Psoas muscle (tissue), 8 donors: ENCODE results near the gene PXYLP1. TPM values are rescaled to one million over a fixed set of nuclear protein-coding genes. Genes with fewer than 3 reads are reported as not detected.

Source experiments
- ATAC-seq, 4 donors: fragments of 200-7000 bp; cut with Tn5 transposase; one replicate each; pipeline ENCODE4 v1.9.1; 2020; ENCODE audit warnings: moderate library complexity in 3 of 4, mild to moderate bottlenecking in 2 of 4
- DNase-seq, 2 donors: peaks; one replicate each; pipeline ENCODE4 v3.0.0-alpha.2; 2020
- H3K27ac ChIP-seq: fragments of 200-600 bp; one replicate; pipeline ENCODE4 v1.8.0; 2022
- H3K27me3 ChIP-seq, 3 donors: fragments of 200-600 bp in 1 of 3; one replicate each; pipeline versions ENCODE4 v1.6.1 to v1.8.0; 2013 to 2022; ENCODE audit warnings: low read length in 2 of 3, mild to moderate bottlenecking in 2 of 3, moderate library complexity in 1 of 3; ENCODE audit not compliant: insufficient read depth in 3 of 3
- H3K36me3 ChIP-seq, 2 donors: fragments of 200-600 bp in 1 of 2; one replicate each; pipeline versions ENCODE4 v1.6.1 to v1.8.0; 2013 to 2022; ENCODE audit warnings: low read depth in 1 of 2, mild to moderate bottlenecking in 1 of 2, moderate library complexity in 1 of 2; ENCODE audit not compliant: insufficient read depth in 1 of 2
- H3K4me1 ChIP-seq: fragments of 200-600 bp; one replicate; pipeline ENCODE4 v1.8.0; 2022
- H3K4me3 ChIP-seq: fragments of 200-600 bp; one replicate; pipeline ENCODE4 v1.8.0; 2022; ENCODE audit warnings: mild to moderate bottlenecking
- H3K9me3 ChIP-seq: fragments of 200-600 bp; one replicate; pipeline ENCODE4 v1.8.0; 2022
- WGBS, 3 donors: extraction: QIAGEN DNeasy Blood & Tissue Kit; methylation state at CpG; one replicate each; pipeline versions ENCODE4 v1.1.6 to v1.1.7; 2013; 5-methylcytosine and 5-hydroxymethylcytosine counted together
- intact Hi-C, 2 donors: fragments of 100-400 bp; cut with DNase I; formaldehyde crosslinking; loops; one replicate each; pipeline versions ENCODE4 v1.11.0 to v1.14.2; 2022
- polyA plus RNA-seq, 3 donors: library from polyadenylated mRNA; stranded (reverse); fragments of 200-250 nt; gene quantifications; one replicate each; pipeline ENCODE4 v1.2.3, GENCODE V29; 2013
- total RNA-seq, 4 donors: library from RNA; stranded (reverse); fragmentation: NEBNext Ultra II Directional in 2 of 4; extraction: Animal tissue kit (Norgen Biotek cat#: 25700) in 2 of 4; gene quantifications; one replicate each; pipeline versions ENCODE4 v1.2.1 to v1.2.4, GENCODE V29; 2021 to 2023
- TF ChIP-seq, protein P1 (sequence below): fragments of 200-600 bp; IDR thresholded peaks from one replicate; pipeline ENCODE4 v1.8.0; 2022; ENCODE audit warnings: antibody characterized with exemption
- donor health status: healthy with polysubstance abuse.
- donor health status: DM: no; HTN: no; CAD: no; lungs with moderate emphysema.
- donor health status: Bipolar disorder and iron deficiency.
- donor health status: healthy.
- donor health status: DM: yes; HTN: yes; CAD: no.
- donor health status: DM: no; HTN: no; CAD: no.
- donor health status: DM: no; HTN: no; CAD: no.
- donor health status: DM: yes; HTN: yes; CAD: no.

PXYLP1 gene
- total and polyA plus RNA-seq, 7 donors, result 0.83 to 6.8 (median 1.8) TPM

DNA sequence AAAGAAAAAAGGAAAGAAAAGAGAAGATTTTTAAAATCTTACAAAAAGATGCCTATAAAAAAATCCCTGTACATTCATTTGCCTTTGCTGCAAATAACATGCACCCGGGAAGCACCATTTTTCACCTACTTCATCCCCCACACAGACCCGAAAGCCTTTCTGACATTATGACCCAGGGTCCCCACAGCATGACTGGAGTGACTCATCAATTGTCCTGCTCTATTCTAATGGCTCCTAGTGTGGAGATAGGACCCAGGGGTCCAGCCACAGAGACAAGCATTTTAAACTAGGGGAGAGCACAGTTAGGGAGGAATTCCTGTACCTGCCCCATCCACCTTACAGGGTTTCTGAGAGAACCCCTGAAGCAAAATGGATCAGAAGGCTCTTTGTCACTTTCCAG is 14.7 kb upstream of the PXYLP1 start:
- TF ChIP-seq, protein P1, sequence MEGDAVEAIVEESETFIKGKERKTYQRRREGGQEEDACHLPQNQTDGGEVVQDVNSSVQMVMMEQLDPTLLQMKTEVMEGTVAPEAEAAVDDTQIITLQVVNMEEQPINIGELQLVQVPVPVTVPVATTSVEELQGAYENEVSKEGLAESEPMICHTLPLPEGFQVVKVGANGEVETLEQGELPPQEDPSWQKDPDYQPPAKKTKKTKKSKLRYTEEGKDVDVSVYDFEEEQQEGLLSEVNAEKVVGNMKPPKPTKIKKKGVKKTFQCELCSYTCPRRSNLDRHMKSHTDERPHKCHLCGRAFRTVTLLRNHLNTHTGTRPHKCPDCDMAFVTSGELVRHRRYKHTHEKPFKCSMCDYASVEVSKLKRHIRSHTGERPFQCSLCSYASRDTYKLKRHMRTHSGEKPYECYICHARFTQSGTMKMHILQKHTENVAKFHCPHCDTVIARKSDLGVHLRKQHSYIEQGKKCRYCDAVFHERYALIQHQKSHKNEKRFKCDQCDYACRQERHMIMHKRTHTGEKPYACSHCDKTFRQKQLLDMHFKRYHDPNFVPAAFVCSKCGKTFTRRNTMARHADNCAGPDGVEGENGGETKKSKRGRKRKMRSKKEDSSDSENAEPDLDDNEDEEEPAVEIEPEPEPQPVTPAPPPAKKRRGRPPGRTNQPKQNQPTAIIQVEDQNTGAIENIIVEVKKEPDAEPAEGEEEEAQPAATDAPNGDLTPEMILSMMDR, result no peak
- 82 to 88% (median 82%) methylated on average over 2 of the region's 2 CpGs for WGBS, 3 donors
- no peak for ATAC-seq

DNA sequence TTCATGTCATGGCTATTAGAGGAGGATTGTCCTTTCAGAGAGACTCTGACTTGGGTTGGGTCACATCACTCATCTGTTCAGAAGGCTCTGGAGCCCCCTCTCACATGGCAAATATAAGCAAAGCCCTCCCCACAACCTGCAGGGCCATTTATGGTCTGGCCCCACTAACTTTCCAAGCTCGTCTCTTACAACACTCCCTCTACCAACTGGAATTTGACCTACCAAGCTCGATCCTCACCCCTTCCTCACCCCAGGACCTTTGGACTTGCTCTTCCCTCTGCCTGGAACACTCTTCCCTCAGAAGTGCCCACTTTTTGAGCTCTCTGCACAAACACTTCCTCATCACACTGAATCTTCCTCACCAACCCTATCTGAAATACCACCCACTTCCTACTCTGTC is 14.2 kb upstream of the PXYLP1 start:
- DNase-seq, result no peak
- TF ChIP-seq, protein P1, result no peak
- Histone ChIP-seq H3K9me3 (peaks cover 2% of the 10 kb centered on the region), H3K27me3 (no peaks in the 10 kb centered on the region), H3K4me3 (no peak overlapping the region), H3K27ac (no peak overlapping the region), H3K36me3 (no peaks in the 10 kb centered on the region), H3K4me1 (peaks cover 4% of the 10 kb centered on the region)
- 91 to 95% (median 93%) methylated on average over 2 of the region's 2 CpGs for WGBS, 3 donors
- intact Hi-C loops, result no loop called here
- ATAC-seq, result no peak

More for the DNA sequence above, 14.7 kb upstream of the PXYLP1 start:
- peaks cover 2% of the 10 kb centered on the region for H3K9me3 ChIP-seq
- H3K27me3 ChIP-seq, result no peaks in the 10 kb centered on the region
- H3K4me1 ChIP-seq, result peaks cover 4% of the 10 kb centered on the region
- no peak overlapping the region for H3K4me3 ChIP-seq
- H3K36me3 ChIP-seq, result no peaks in the 10 kb centered on the region
- intact Hi-C loops, result no loop called here
- DNase-seq, result no peak
- H3K27ac ChIP-seq, result no peak overlapping the region

DNA sequence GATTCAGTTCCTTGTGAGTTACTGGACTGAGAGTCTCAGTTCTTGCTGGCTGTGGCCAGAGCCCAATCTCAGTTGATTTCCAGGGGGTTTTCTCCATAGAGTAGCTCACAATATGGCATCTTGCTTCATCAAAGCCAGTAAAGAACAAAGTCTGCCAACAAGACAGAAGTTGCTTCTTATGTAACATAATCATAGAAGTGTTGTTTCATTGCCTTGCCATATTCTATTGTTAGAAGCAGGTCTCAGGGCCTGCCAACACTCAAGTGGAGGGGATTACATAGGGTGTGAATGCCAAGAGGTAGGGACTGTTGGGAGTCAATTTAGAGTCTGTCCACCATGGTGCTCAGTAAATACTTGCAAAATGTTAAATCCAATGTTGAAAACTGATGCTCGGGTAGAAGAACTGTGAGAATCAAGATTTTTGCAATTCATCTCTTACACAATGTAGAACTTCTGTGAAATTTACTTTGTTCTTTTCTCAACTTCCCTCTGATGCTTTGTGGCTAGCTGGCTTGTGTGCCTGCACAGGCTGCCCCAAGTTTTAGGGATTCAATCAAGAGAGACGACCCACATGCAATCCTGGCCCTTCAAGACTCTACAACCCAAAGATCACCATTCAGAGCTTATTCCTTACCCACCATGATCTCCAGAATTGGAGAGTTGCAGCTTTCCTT is 13.3 kb upstream of the PXYLP1 start:
- 63 to 74% (median 72%) methylated on average over 2 of the region's 2 CpGs for whole genome bisulfite sequencing, 3 donors
- Histone ChIP-seq H3K9me3 (peaks cover 2% of the 10 kb centered on the region), H3K27me3 (no peaks in the 10 kb centered on the region), H3K4me3 (no peak overlapping the region), H3K4me1 (peaks cover 4% of the 10 kb centered on the region), H3K36me3 (no peaks in the 10 kb centered on the region), H3K27ac (peak overlapping the region; percentile 21)
- no peak for DNase-seq
- intact Hi-C loops, result no loop called here
- ATAC-seq, result peak; percentile 54 to 78 (median 64)
- TF ChIP-seq, protein P1, result no peak

DNA sequence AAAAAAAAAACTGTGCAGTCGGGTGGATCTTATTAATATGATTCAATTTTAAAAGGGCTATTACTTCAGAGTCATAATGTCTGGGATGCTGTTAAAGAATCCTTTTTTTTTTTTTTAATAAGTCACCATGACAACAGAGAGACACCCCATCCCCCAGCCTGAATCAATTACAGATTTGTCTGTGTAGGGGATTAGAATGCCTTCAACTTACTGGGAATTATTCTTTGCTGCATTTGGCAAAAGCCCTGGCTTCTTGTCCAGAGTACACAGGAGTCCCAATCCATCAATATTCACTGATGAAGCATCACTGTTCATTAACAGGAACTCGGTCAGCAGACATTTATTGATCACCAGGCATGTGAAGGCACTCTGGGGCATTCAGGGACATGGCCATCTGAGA is 12.7 kb upstream of the PXYLP1 start:
- Histone ChIP-seq H3K27me3 (no peaks in the 10 kb centered on the region), H3K27ac (no peak overlapping the region), H3K36me3 (no peaks in the 10 kb centered on the region), H3K4me1 (peaks cover 4% of the 10 kb centered on the region), H3K4me3 (no peak overlapping the region), H3K9me3 (no peaks in the 10 kb centered on the region)
- 76 to 83% (median 81%) methylated on average over 2 of the region's 2 CpGs for WGBS, 3 donors
- ATAC-seq (no peak), DNase-seq (no peak)
- TF ChIP-seq, protein P1, result no peak
- intact Hi-C loops, result no loop called here

DNA sequence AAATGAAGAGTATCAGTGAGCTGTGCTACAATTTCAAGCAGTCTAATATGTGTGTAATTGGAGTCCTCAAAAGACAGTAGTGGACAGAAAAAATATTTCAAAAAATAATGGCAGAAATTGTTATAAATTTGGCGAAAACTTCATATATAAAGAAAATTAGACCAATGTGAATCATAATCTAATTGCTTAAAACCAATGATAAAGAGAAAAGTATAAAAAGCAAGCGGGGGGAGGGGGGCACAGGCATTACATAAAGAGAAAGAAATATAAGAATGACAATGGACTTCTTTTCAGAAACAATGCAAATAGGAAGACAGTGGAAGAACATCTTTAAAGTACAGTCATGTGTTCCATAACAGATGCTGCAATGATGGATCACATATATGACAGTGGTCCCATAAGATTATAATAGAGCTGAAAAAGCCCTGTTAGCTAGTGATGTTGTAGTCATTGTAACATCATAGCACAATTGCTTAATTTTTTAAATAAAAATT is 7.9 kb upstream of the PXYLP1 start:
- no peaks in the 10 kb centered on the region for H3K27me3 ChIP-seq
- ATAC-seq (no peak), DNase-seq (no peak)
- intact Hi-C loops, result no loop called here
- TF ChIP-seq, protein P1, result no peak
- H3K4me1 ChIP-seq, result no peaks in the 10 kb centered on the region
- WGBS, 3 donors, result 96 to 99% (median 97%) methylated on average over 2 of the region's 2 CpGs
- H3K27ac ChIP-seq, result no peak overlapping the region
- no peaks in the 10 kb centered on the region for H3K9me3 ChIP-seq
- H3K36me3 ChIP-seq, result no peaks in the 10 kb centered on the region
- H3K4me3 ChIP-seq, result no peak overlapping the region
